K562 (cell line): ENCODE data around the gene IL1B. TPM values are rescaled to one million over a fixed set of nuclear protein-coding genes. Genes with fewer than 3 reads are reported as not detected.

Experiments used
- AFF1 ChIP-seq, 2 experiments: fragments of 450-650 bp; IDR thresholded peaks; 2 replicates each; pipeline ENCODE4 v1.6.1; 2018; ENCODE audit warnings: mild to moderate bottlenecking in 2 of 2, low read depth in 1 of 2; ENCODE audit not compliant: partially characterized antibody in 2 of 2
- BRD4 ChIP-seq: fragments of 200-600 bp; sonication (generic); IDR thresholded peaks from 2 replicates; pipeline ENCODE4 v1.6.1; 2017; ENCODE audit warnings: inconsistent platforms
- BRF1 ChIP-seq: IDR thresholded peaks from 3 replicates; pipeline ENCODE4 v1.6.1; 2011; ENCODE audit warnings: borderline replicate concordance, mild to moderate bottlenecking; ENCODE audit not compliant: insufficient read length; ENCODE audit errors: extremely low read depth
- CCNT2 ChIP-seq: IDR thresholded peaks from 2 replicates; pipeline ENCODE4 v1.6.1; 2011; ENCODE audit warnings: borderline replicate concordance, low read depth, mild to moderate bottlenecking, moderate library complexity, mixed read lengths, low read length; ENCODE audit not compliant: insufficient read length; ENCODE audit errors: extremely low read depth
- DMBX1 ChIP-seq: fragments of 250-450 bp; sonication (Bioruptor Pico); IDR thresholded peaks from 2 replicates; pipeline ENCODE4 v1.8.0; 2022; ENCODE audit warnings: inconsistent platforms, mild to moderate bottlenecking, moderate library complexity, borderline replicate concordance
- ETV5 ChIP-seq: sonication (generic); formaldehyde crosslinking; IDR thresholded peaks from 2 replicates; pipeline ENCODE4 v1.4.0; 2020; ENCODE audit warnings: low read depth, mild to moderate bottlenecking, missing genetic modification reagents
- HEY1 ChIP-seq: fragments of 250-450 bp; sonication (Bioruptor Pico); IDR thresholded peaks from 2 replicates; pipeline ENCODE4 v1.5.0; 2020; ENCODE audit warnings: mild to moderate bottlenecking, moderate library complexity, borderline replicate concordance
- LEF1 ChIP-seq: fragments of 450-650 bp; IDR thresholded peaks from 2 replicates; pipeline ENCODE4 v1.6.1; 2016; ENCODE audit warnings: mild to moderate bottlenecking
- RBM25 ChIP-seq: fragments of 200-400 bp; formaldehyde crosslinking; IDR thresholded peaks from 2 replicates; pipeline ENCODE4 v1.6.1; 2018; ENCODE audit warnings: low read length, low read depth, moderate library complexity; ENCODE audit not compliant: severe bottlenecking
- SNRNP70 ChIP-seq: fragments of 200-400 bp; formaldehyde crosslinking; optimal IDR thresholded peaks from 2 replicates; pipeline ENCODE3; 2017; ENCODE audit warnings: low read depth, low read length
- SPI1 ChIP-seq: IDR thresholded peaks from 2 replicates; pipeline ENCODE4 v1.6.1; 2011; ENCODE audit warnings: low read depth, low read length, control low read depth, borderline replicate concordance
- TEAD2 ChIP-seq: fragments of 450-650 bp; IDR thresholded peaks from 2 replicates; pipeline ENCODE4 v1.6.1; 2016; ENCODE audit warnings: missing genetic modification characterization, control low read depth, missing compliant biosample characterization
- XRCC4 ChIP-seq: IDR thresholded peaks from one replicate; pipeline ENCODE4 v1.6.1; 2011; ENCODE audit not compliant: insufficient read depth, insufficient read length; ENCODE audit errors: extremely low read depth
- YBX1 ChIP-seq: fragments of 450-650 bp; IDR thresholded peaks from 2 replicates; pipeline ENCODE4 v1.7.1; 2016; ENCODE audit warnings: mild to moderate bottlenecking
- ZNF197 ChIP-seq: fragments of 200-800 bp; sonication (Bioruptor generic); IDR thresholded peaks from 2 replicates; pipeline ENCODE4 v1.6.1; 2016; ENCODE audit warnings: low read depth, missing genetic modification characterization, missing compliant biosample characterization
- ZNF561 ChIP-seq: fragments of 450-650 bp; formaldehyde crosslinking; conservative IDR thresholded peaks from 2 replicates; pipeline ENCODE4 v1.4.0; 2020; ENCODE audit warnings: mild to moderate bottlenecking, moderate library complexity
- ZNF707 ChIP-seq: fragments of 250-450 bp; sonication (Bioruptor Pico); conservative IDR thresholded peaks from 2 replicates; pipeline ENCODE4 v1.8.0; 2022; ENCODE audit warnings: inconsistent platforms, mild to moderate bottlenecking, moderate library complexity
- polyA plus RNA-seq, 8 experiments: library from polyadenylated mRNA; depleted of rRNA in 4 of 8; stranded (reverse) in 5 of 8; unstranded in 3 of 8; fragments of >200 nt; fragmentation: Nextera tagmentation in 2 of 8; fragmentation: Illumina TruSeq in 1 of 8; extraction: Ambion mirVana in 2 of 8; extraction: Trizol in 1 of 8; gene quantifications; 2 replicates each; pipeline versions ENCODE4 v1.2.1 to v1.2.3, GENCODE V29; 2011 to 2014; ENCODE audit warnings: inconsistent platforms in 1 of 8, missing spikeins in 1 of 8
- total RNA-seq, 7 experiments: library from RNA; depleted of rRNA in 6 of 7; stranded (reverse); fragments of >200 nt in 6 of 7; fragmentation: Illumina TruSeq in 2 of 7; extraction: Trizol in 2 of 7; gene quantifications; 2 replicates each; pipeline versions ENCODE4 v1.2.1 to v1.2.3, GENCODE V29; 2011 to 2021; ENCODE audit warnings: low replicate concordance in 1 of 7
- TF ChIP-seq, protein P1 (sequence below): fragments of 450-650 bp; formaldehyde crosslinking; IDR thresholded peaks from 2 replicates; pipeline ENCODE4 v1.4.0; 2020; ENCODE audit warnings: mild to moderate bottlenecking, moderate library complexity
- TF ChIP-seq, protein P2 (sequence below): fragments of 250-450 bp; sonication (Bioruptor Pico); IDR thresholded peaks from 2 replicates; pipeline ENCODE4 v1.4.0; 2020; ENCODE audit warnings: mild to moderate bottlenecking, moderate library complexity

Gene IL1B
- total and polyA plus RNA-seq, 9 of the 15 experiments (the other 6 are each of a cell fraction or from before 2014, with no cell fraction given) = 0.29 TPM; not detected in 8

DNA sequence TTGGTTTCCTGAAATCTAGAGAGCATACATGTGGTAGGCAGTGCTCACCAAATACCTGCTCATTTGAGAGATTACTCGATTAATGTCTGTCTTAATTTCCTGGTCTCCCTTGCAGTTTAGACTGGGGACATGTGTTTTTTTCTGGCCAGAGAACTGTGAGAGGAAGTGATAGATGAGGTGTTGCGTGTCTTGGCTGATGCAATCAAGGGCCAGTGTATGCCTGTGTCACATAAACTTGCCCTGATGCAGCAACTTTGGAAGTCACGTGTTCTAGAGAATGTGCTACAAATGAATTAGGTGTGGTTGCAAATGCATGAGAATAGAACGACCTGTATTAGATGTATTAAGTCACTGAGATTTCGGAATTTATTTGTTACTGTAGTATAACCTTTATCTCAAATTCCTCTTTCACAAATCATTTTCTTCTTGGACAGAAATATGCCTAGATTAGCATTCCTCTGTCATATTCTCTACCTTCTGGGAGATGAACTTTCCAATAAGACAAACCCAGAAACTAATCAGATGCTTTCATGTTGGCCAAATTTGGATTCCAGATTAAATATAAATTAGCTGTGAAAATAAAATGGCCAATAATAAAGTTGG, 42.3 kb downstream of the IL1B start (continued):
- TF ChIP-seq SNRNP70 (no peak), BRF1 (no peak), HEY1 (CRISPR knock-in tag) (no peak), LEF1 (peak; percentile 91), AFF1 (IDR thresholded peaks at IDR 0.05; ENCODE audit: low read depth in 1 of 2, partially characterized antibody in 2 of 2) (peak; percentile 60 to 93), XRCC4 (no peak), ZNF561 (CRISPR knock-in tag) (no peak), RBM25 (no peak), ZNF707 (CRISPR knock-in tag) (no peak), CCNT2 (no peak), TEAD2 (no peak), BRD4 (no peak; the same call in 1 of the 2 replicates), SPI1 (peak; percentile 96), ZNF197 (peak; percentile 57; the same call in 1 of the 2 replicates), ETV5 (CRISPR knock-in tag) (peak; percentile 92), YBX1 (no peak), DMBX1 (CRISPR knock-in tag) (peak; percentile 91; the same call in 1 of the 2 replicates)
- TF ChIP-seq, protein P1, sequence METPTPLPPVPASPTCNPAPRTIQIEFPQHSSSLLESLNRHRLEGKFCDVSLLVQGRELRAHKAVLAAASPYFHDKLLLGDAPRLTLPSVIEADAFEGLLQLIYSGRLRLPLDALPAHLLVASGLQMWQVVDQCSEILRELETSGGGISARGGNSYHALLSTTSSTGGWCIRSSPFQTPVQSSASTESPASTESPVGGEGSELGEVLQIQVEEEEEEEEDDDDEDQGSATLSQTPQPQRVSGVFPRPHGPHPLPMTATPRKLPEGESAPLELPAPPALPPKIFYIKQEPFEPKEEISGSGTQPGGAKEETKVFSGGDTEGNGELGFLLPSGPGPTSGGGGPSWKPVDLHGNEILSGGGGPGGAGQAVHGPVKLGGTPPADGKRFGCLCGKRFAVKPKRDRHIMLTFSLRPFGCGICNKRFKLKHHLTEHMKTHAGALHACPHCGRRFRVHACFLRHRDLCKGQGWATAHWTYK = 0 out of 2 replicates have a peak, but pooled peaks have one; percentile 48
- TF ChIP-seq, protein P2, sequence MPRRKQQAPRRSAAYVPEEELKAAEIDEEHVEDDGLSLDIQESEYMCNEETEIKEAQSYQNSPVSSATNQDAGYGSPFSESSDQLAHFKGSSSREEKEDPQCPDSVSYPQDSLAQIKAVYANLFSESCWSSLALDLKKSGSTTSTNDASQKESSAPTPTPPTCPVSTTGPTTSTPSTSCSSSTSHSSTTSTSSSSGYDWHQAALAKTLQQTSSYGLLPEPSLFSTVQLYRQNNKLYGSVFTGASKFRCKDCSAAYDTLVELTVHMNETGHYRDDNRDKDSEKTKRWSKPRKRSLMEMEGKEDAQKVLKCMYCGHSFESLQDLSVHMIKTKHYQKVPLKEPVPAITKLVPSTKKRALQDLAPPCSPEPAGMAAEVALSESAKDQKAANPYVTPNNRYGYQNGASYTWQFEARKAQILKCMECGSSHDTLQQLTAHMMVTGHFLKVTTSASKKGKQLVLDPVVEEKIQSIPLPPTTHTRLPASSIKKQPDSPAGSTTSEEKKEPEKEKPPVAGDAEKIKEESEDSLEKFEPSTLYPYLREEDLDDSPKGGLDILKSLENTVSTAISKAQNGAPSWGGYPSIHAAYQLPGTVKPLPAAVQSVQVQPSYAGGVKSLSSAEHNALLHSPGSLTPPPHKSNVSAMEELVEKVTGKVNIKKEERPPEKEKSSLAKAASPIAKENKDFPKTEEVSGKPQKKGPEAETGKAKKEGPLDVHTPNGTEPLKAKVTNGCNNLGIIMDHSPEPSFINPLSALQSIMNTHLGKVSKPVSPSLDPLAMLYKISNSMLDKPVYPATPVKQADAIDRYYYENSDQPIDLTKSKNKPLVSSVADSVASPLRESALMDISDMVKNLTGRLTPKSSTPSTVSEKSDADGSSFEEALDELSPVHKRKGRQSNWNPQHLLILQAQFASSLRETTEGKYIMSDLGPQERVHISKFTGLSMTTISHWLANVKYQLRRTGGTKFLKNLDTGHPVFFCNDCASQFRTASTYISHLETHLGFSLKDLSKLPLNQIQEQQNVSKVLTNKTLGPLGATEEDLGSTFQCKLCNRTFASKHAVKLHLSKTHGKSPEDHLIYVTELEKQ = no peak
